HCT116 (cell line): ENCODE results near the gene SEPTIN6. TPM values are rescaled to one million over a fixed set of nuclear protein-coding genes. Genes with fewer than 3 reads are reported as not detected.

Experiments
- ATAC-seq: fragments of 200-7000 bp; cut with Tn5 transposase; 2 replicates; pipeline ENCODE4 v1.9.1; 2020; ENCODE audit warnings: mild to moderate bottlenecking, moderate library complexity
- BruUV-seq: library from RNA; stranded (reverse); fragments of 400-500 nt; replicated peaks from 2 replicates; lab custom pipeline; 2021; lab: Mats Ljungman, UMichigan
- CTCF ChIA-PET: fragments of 300-600 bp; sonication (Branson Sonifier 250); formaldehyde crosslinking; loops from one replicate; lab custom pipeline; 2021; ENCODE audit warnings: antibody characterized with exemption; lab: Charles Lee
- POLR2A ChIA-PET: fragments of 300-600, 350-600 bp; sonication (Branson Sonifier 250); formaldehyde crosslinking; loops from one replicate; lab custom pipeline; 2021; ENCODE audit warnings: antibody characterized with exemption; lab: Charles Lee
- RAD21 ChIA-PET, 2 experiments: fragments of 300-600 bp; sonication (Branson Sonifier 250); formaldehyde crosslinking; loops; one replicate each; lab custom pipeline; 2023; ENCODE audit warnings: low total read pairs in 2 of 2; ENCODE audit not compliant: uncharacterized antibody in 2 of 2, unreplicated experiment in 2 of 2, low non-redundant PET in 1 of 2; lab: Charles Lee
- DNase-seq: peaks from one replicate; pipeline ENCODE4 v3.0.0-alpha.2; 2010; ENCODE audit warnings: low read depth, low spot score
- H2AFZ ChIP-seq: fragments of 200-600 bp; shearing (Covaris generic), sonication (generic); 2 replicates; pipeline ENCODE4 v1.6.1; 2017; ENCODE audit warnings: low read depth, mixed run types, mixed read lengths, antibody characterized with exemption, low read length; ENCODE audit not compliant: poor library complexity, severe bottlenecking
- H3K27ac ChIP-seq: 2 replicates; pipeline ENCODE4 v1.5.1; 2012; ENCODE audit warnings: low read depth, low read length
- H3K27me3 ChIP-seq: fragments of 200-600 bp; sonication (generic); 2 replicates; pipeline ENCODE4 v1.6.1; 2016; ENCODE audit warnings: mixed run types, low read length, mixed read lengths; ENCODE audit not compliant: insufficient read depth
- H3K36me3 ChIP-seq, 2 experiments: fragments of 200-500 bp in 1 of 2; fragments of 200-600 bp in 1 of 2; sonication (Bioruptor generic) in 1 of 2; sonication (generic) in 1 of 2; 2 replicates each; pipeline versions ENCODE4 v1.5.1 to v1.6.1; 2014 to 2016; ENCODE audit warnings: low read length in 2 of 2, inconsistent platforms in 1 of 2, mixed read lengths in 1 of 2, mixed run types in 1 of 2; ENCODE audit not compliant: insufficient read depth in 2 of 2, control insufficient read depth in 1 of 2
- H3K4me1 ChIP-seq, 2 experiments: fragments of 200-600 bp in 1 of 2; sonication (generic) in 1 of 2; 2 replicates each; pipeline versions ENCODE4 v1.5.1 to v1.6.1; 2012 to 2017; ENCODE audit warnings: low read length in 2 of 2, inconsistent platforms in 1 of 2, mild to moderate bottlenecking in 1 of 2, mixed read lengths in 1 of 2, mixed run types in 1 of 2, moderate library complexity in 1 of 2; ENCODE audit not compliant: insufficient read depth in 2 of 2, control insufficient read depth in 1 of 2
- H3K4me2 ChIP-seq: fragments of 200-600 bp; sonication (generic); 2 replicates; pipeline ENCODE4 v1.6.1; 2017; ENCODE audit warnings: mixed run types, low read length, mixed read lengths
- H3K4me3 ChIP-seq, 2 experiments: fragments of 200-600 bp in 1 of 2; sonication (generic) in 1 of 2; replicated peaks in 1 of 2; 2 replicates each; pipeline ENCODE4 v1.5.1; 2011 to 2016; ENCODE audit warnings: low read length in 2 of 2, control low read depth in 1 of 2, low read depth in 1 of 2, mild to moderate bottlenecking in 1 of 2, mixed read lengths in 1 of 2, mixed run types in 1 of 2
- H3K79me2 ChIP-seq: fragments of 200-600 bp; sonication (generic); 2 replicates; pipeline ENCODE4 v1.6.1; 2017; ENCODE audit warnings: mild to moderate bottlenecking, mixed run types, low read length, moderate library complexity, mixed read lengths; ENCODE audit not compliant: insufficient read depth
- H3K9ac ChIP-seq: fragments of 200-600 bp; sonication (generic); 2 replicates; pipeline ENCODE4 v1.6.1; 2016; ENCODE audit warnings: low read length, mixed read lengths
- H3K9me2 ChIP-seq: fragments of 200-600 bp; sonication (generic), shearing (Covaris generic); 2 replicates; pipeline ENCODE4 v1.6.1; 2017; ENCODE audit warnings: mixed run types, mild to moderate bottlenecking, moderate library complexity; ENCODE audit not compliant: insufficient read depth
- H3K9me3 ChIP-seq, 2 experiments: fragments of 200-500 bp in 1 of 2; fragments of 200-600 bp in 1 of 2; sonication (Bioruptor generic) in 1 of 2; sonication (generic) in 1 of 2; 2 replicates each; pipeline ENCODE4 v1.6.1; 2014 to 2017; ENCODE audit warnings: low read length in 2 of 2, mixed read lengths in 2 of 2, inconsistent platforms in 1 of 2, low read depth in 1 of 2, mild to moderate bottlenecking in 1 of 2, mixed run types in 1 of 2, moderate library complexity in 1 of 2; ENCODE audit not compliant: control insufficient read depth in 1 of 2, insufficient read depth in 1 of 2
- H4K20me1 ChIP-seq: fragments of 200-600 bp; sonication (generic), shearing (Covaris generic); 2 replicates; pipeline ENCODE4 v1.6.1; 2017; ENCODE audit warnings: mixed run types, mild to moderate bottlenecking, moderate library complexity; ENCODE audit not compliant: insufficient read depth
- ATF3 ChIP-seq: IDR thresholded peaks from 2 replicates; pipeline ENCODE4 v1.6.1; 2012
- CBX3 ChIP-seq: IDR thresholded peaks from 2 replicates; pipeline ENCODE4 v1.6.1; 2012; ENCODE audit warnings: low read depth
- CEBPB ChIP-seq: IDR thresholded peaks from 2 replicates; pipeline ENCODE4 v1.6.1; 2012; ENCODE audit warnings: low read depth
- CTCF ChIP-seq, 3 experiments: fragments of 200-600 bp in 1 of 3; sonication (generic) in 1 of 3; IDR thresholded peaks in 2 of 3; conservative IDR thresholded peaks in 1 of 3; 2 replicates each; pipeline ENCODE4 v1.5.1; 2012 to 2017; ENCODE audit warnings: low read depth in 2 of 3, low read length in 2 of 3, antibody characterized with exemption in 1 of 3, borderline replicate concordance in 1 of 3, control low read depth in 1 of 3, mild to moderate bottlenecking in 1 of 3, mixed read lengths in 1 of 3, mixed run types in 1 of 3, moderate library complexity in 1 of 3; ENCODE audit not compliant: insufficient read depth in 1 of 3
- EGR1 ChIP-seq: IDR thresholded peaks from 2 replicates; pipeline ENCODE4 v1.6.1; 2012; ENCODE audit warnings: low read depth
- JUND ChIP-seq: IDR thresholded peaks from 2 replicates; pipeline ENCODE4 v1.6.1; 2012
- POLR2A ChIP-seq: IDR thresholded peaks from 2 replicates; pipeline ENCODE4 v1.7.0; 2011; ENCODE audit warnings: borderline replicate concordance; ENCODE audit not compliant: insufficient read depth, insufficient read length; ENCODE audit errors: extremely low read depth
- REST ChIP-seq: IDR thresholded peaks from 2 replicates; pipeline ENCODE4 v1.6.1; 2012; ENCODE audit warnings: low read depth
- SP1 ChIP-seq: IDR thresholded peaks from 2 replicates; pipeline ENCODE4 v1.6.1; 2012; ENCODE audit warnings: low read depth
- SRF ChIP-seq: IDR thresholded peaks from 2 replicates; pipeline ENCODE4 v1.6.1; 2012; ENCODE audit warnings: low read depth
- ZBTB33 ChIP-seq: IDR thresholded peaks from 2 replicates; pipeline ENCODE4 v1.6.1; 2011; ENCODE audit warnings: mild to moderate bottlenecking, low read length, moderate library complexity; ENCODE audit not compliant: insufficient replicate concordance; ENCODE audit errors: extremely low read depth
- intact Hi-C: fragments of 100-400 bp; cut with micrococcal nuclease; formaldehyde crosslinking; loops from 2 replicates; pipeline ENCODE4 v1.10.0; 2022
- total RNA-seq: library from RNA; stranded (reverse); gene quantifications from one replicate; pipeline ENCODE4 v1.2.1, GENCODE V29; 2021; ENCODE audit not compliant: unreplicated experiment

The SEPTIN6 gene
- total RNA-seq, 1 experiment from 2014 or later: 10.8 TPM

- ATAC-seq: no peak
- H3K4me2 ChIP-seq: no peak overlapping the region
- H3K4me3 ChIP-seq: no peak overlapping the region
- DNase-seq: no peak
- CTCF ChIA-PET: no interaction called here
- H3K9me2 ChIP-seq: no peaks in the 10 kb centered on the region
- BruUV-seq: no TSS peak
- intact Hi-C loops: no loop called here
- no peaks in the 10 kb centered on the region for H3K79me2 ChIP-seq
- H2AFZ ChIP-seq: no peak overlapping the region
- H3K27ac ChIP-seq: no peak overlapping the region
- no peaks in the 10 kb centered on the region for H3K36me3 ChIP-seq
- POLR2A ChIA-PET: no interaction called here
- no peaks in the 10 kb centered on the region for H3K27me3 ChIP-seq
- no peaks in the 10 kb centered on the region for H3K4me1 ChIP-seq
- no peaks in the 10 kb centered on the region for H3K9me3 ChIP-seq
- RAD21 ChIA-PET: no interaction called here
- TF ChIP-seq CEBPB (no peak), SP1 (no peak), CTCF (IDR thresholded peaks at IDR 0.05 in 2 of 3, conservative IDR thresholded peaks at IDR 0.05 in 1 of 3; ENCODE audit: borderline replicate concordance in 1 of 3, insufficient read depth in 1 of 3, low read depth in 2 of 3, low read length in 2 of 3) (no peak), SRF (no peak), EGR1 (no peak), POLR2A (no peak), CBX3 (no peak), ATF3 (no peak), JUND (no peak), ZBTB33 (no peak), REST (no peak)
- H3K9ac ChIP-seq: no peak overlapping the region
- H4K20me1 ChIP-seq: no peaks in the 10 kb centered on the region
Measured at GRCh38 chrX:119676949-119677653, 15.9 kb downstream of the SEPTIN6 start.
